Islet of Langerhans (tissue), 1 donor: ENCODE results near the gene SLC27A3.
A peak's percentile ranks its signal among the peaks of the same experiment; 100 is the strongest.

Experiments used
- FAIRE-seq: peaks from one replicate; lab custom pipeline; 2011; peaks lifted over from hg19 to GRCh38; lab: Jason Lieb, UNC

Gene SLC27A3

GRCh38 chr1:153774780-153775457, at the start of gene SLC27A3:
Gene SLC27A3, plus strand, starts transcription at chr1:153775407. Its CDS starts 91 bp downstream, at chr1:153775498.
- no peak for FAIRE-seq

GRCh38 chr1:153727463-153728304, 47.5 kb upstream of the SLC27A3 start, which contains the start of gene INTS3:
Gene INTS3, plus strand, starts transcription at chr1:153728050. Its CDS starts 585 bp downstream, at chr1:153728635.
- FAIRE-seq, result peak; percentile 95

- no peak for FAIRE-seq
Observed at GRCh38 chr1:153728305-153729066, 46.7 kb upstream of the SLC27A3 start.

GRCh38 chr1:153730468-153730988, 44.7 kb upstream of the SLC27A3 start:
- no peak for FAIRE-seq

GRCh38 chr1:153733970-153734369, 41.2 kb upstream of the SLC27A3 start:
- FAIRE-seq, result peak; percentile 21

GRCh38 chr1:153734396-153735089, 40.7 kb upstream of the SLC27A3 start:
- FAIRE-seq, result no peak

- FAIRE-seq, result no peak
Observed at GRCh38 chr1:153735090-153735420, 40.2 kb upstream of the SLC27A3 start.

- FAIRE-seq, result no peak
Observed at GRCh38 chr1:153741986-153742385, 33.2 kb upstream of the SLC27A3 start.

- FAIRE-seq, result peak; percentile 75
Observed at GRCh38 chr1:153742411-153743142, 32.6 kb upstream of the SLC27A3 start.

- FAIRE-seq, result no peak
Observed at GRCh38 chr1:153745417-153745816, 29.8 kb upstream of the SLC27A3 start.

GRCh38 chr1:153746174-153746573, 29.0 kb upstream of the SLC27A3 start:
- FAIRE-seq, result no peak

- no peak for FAIRE-seq
Observed at GRCh38 chr1:153748903-153749302, 26.3 kb upstream of the SLC27A3 start.

GRCh38 chr1:153749408-153750005, 25.7 kb upstream of the SLC27A3 start:
- no peak for FAIRE-seq

GRCh38 chr1:153750026-153750995, 24.9 kb upstream of the SLC27A3 start:
- FAIRE-seq, result no peak

GRCh38 chr1:153752072-153752471, 23.1 kb upstream of the SLC27A3 start:
- no peak for FAIRE-seq

- FAIRE-seq, result no peak
Observed at GRCh38 chr1:153752571-153753195, 22.5 kb upstream of the SLC27A3 start.

- FAIRE-seq, result no peak
Observed at GRCh38 chr1:153754266-153754665, 20.9 kb upstream of the SLC27A3 start.

- FAIRE-seq, result no peak
Observed at GRCh38 chr1:153760440-153760839, 14.8 kb upstream of the SLC27A3 start.
